GM12865 (cell line): ENCODE measurements around the gene ERBB4.

Experiments
- DNase-seq: peaks from one replicate; pipeline ENCODE4 v3.0.0; 2010; ENCODE audit warnings: low read depth
- H3K4me3 ChIP-seq: 2 replicates; pipeline ENCODE4 v1.5.1; 2011; ENCODE audit warnings: mild to moderate bottlenecking, low read depth, low read length, control low read depth
- CTCF ChIP-seq: IDR thresholded peaks from 2 replicates; pipeline ENCODE4 v1.5.1; 2011; ENCODE audit warnings: low read length, control low read depth, low read depth, inconsistent platforms; ENCODE audit not compliant: insufficient read depth; ENCODE audit errors: missing control alignments

Gene ERBB4

GRCh38 chr2:212337486-212338343 lies 200.9 kb downstream of the ERBB4 start:
- TF ChIP-seq CTCF = no peak
- no peak for DNase-seq
- no peak overlapping the region for H3K4me3 ChIP-seq

DNA sequence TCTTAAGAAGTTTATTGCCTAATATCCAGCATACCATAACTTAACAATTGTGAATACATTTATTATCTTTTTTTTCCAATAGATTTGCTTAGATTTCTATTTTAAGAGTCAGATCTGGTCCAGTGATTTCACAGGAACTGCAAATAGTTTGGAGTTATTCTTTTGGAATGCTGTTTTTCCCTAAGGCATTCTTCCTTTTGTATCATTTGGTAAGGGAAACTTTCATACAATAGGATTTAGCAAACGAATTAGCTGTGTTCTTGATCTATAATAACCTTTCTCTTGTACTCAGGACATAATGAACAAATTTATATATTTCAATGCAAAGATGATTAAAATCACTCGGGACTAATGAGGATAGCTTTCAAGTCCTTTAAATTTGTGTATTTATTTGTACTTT lies 201.6 kb downstream of the ERBB4 start:
- DNase-seq = no peak
- no peak for TF ChIP-seq CTCF
- no peak overlapping the region for H3K4me3 ChIP-seq

DNA sequence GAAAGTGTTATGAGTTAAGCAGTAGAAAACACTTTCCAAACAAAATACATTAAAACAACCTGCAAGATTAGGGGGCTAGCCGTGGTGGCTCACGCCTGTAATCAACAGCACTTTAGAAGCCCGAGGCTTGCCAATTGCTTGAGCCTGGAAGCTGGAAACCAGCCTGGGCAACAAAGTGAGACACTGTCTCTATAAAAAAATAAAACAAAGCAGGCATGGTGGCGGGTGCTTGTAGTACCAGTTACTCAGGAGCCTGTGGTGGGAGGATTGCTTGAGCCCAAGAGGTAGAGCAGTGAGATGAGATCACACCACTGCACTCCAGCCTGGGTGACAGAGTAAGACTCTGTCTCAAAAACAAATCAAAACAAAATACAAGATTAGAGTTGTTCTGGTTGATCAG lies 208.3 kb downstream of the ERBB4 start:
- no peak for DNase-seq
- no peak for TF ChIP-seq CTCF
- H3K4me3 ChIP-seq = no peak overlapping the region

DNA sequence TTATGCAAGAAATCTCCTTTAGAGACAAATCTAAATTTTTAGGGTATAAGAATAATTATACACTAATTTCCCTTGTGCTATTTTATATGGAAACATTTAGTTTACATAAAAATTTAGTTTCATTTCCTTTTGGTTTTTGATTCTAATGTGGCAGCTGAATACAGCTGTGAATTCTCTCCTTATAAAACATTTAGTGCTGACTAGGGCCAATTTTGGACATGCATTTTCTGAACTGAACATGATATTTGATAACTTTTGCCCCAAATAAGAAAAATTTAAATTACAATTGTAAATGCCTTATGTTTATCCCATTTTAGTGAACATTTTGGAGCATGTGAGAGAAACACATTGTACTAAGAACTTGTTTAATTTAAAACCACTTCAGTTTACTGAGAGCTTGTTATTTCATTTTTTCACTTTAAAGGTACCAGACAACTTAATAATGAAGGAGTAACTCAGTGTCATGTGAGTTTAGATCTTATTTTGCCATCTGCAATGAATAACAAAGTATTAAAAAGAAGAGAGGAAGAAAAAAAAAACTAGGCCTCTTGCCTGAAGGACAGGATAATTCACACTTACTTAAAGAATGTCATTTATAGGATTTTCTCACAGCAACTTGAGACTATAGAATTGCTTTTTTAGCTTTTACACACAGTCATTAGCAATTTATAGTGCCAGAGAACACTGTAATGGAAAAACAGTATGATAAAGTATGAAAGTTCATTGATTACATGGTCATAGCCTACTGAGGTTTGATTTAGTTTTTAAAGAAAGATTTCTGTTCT lies 209.7 kb downstream of the ERBB4 start:
- no peak for TF ChIP-seq CTCF
- DNase-seq = no peak
- H3K4me3 ChIP-seq = no peak overlapping the region

DNA sequence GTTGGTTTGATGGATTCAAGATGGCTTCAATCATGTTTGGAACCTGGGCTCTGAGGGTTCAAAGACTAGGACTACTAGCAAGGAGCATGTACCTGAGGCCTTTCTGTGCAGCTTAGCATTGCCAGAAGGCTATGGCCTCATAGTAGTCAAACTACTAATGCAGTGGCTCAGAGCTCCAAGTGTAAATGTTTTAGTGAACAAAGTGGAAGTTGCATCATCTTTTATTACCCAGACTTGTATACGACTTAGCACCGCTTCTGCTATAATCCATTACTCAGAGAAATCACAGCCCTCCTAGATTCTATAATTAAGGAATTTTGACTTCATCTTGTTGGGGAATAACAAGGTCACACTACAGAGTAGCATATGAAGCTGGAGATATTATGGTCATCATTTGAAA lies 210.5 kb downstream of the ERBB4 start:
- no peak overlapping the region for H3K4me3 ChIP-seq
- TF ChIP-seq CTCF = no peak

DNA sequence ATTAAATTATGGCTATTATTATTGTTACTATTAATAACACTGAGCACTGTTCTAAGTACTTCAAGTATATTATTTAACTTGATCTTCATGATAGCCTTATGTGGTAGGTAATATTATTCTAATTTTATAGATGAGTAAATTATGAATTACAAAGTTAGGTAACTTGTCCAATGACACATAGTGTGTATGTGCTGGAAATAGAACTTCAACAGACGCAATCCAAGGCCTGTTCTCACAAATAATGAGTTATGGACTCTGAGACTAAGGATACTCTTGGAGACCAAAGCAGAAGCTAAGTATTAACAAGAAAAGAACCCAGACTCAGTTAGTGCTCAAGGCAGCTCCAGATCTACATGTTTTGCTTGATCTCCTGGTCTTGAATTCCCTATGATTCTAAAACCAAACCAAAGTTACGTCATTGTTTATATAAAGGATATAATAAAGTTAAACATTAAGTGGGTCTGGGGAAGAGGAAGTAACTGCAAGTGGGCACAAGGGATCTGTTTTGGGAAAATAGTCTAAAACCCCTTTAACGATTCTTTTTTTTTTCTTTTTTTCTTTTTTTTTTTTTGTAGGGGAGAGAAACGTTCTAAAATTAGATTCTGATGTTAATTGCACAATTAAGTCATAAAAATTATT lies 211.3 kb downstream of the ERBB4 start:
- DNase-seq = no peak
- no peak overlapping the region for H3K4me3 ChIP-seq
- TF ChIP-seq CTCF = no peak

More for the DNA sequence above, 210.5 kb downstream of the ERBB4 start:
- no peak for DNase-seq
